Keratinocyte (primary cell): Measurements from ENCODE around the gene TIPRL. TPM values are rescaled to one million over a fixed set of nuclear protein-coding genes. Genes with fewer than 3 reads are reported as not detected.
A peak's percentile ranks its signal among the peaks of the same experiment; 100 is the strongest.

Source experiments
- DNase-seq: peaks from one replicate; pipeline ENCODE4 v3.0.0-alpha.2; 2011; ENCODE audit warnings: low read depth, missing footprints, low spot score
- FAIRE-seq: peaks from 2 replicates; lab custom pipeline; 2011; peaks lifted over from hg19 to GRCh38; lab: Jason Lieb, UNC
- H2AFZ ChIP-seq: 2 replicates; pipeline ENCODE4 v1.6.0; 2012; ENCODE audit warnings: low read length, control low read depth, inconsistent platforms; ENCODE audit not compliant: control insufficient read depth
- H3K27ac ChIP-seq: 2 replicates; pipeline ENCODE4 v1.5.1; 2011; ENCODE audit warnings: low read length; ENCODE audit not compliant: control insufficient read depth, insufficient read depth
- H3K27me3 ChIP-seq: 3 replicates; pipeline ENCODE4 v1.6.0; 2011; ENCODE audit warnings: low read length; ENCODE audit not compliant: control insufficient read depth, insufficient read depth; ENCODE audit errors: extremely low read depth
- H3K36me3 ChIP-seq, 2 experiments: 2 replicates in 1 of 2; 3 replicates in 1 of 2; pipeline ENCODE4 v1.5.1; 2011; ENCODE audit warnings: low read length in 2 of 2, mild to moderate bottlenecking in 1 of 2; ENCODE audit not compliant: control insufficient read depth in 2 of 2, insufficient read depth in 2 of 2; ENCODE audit errors: extremely low read depth in 1 of 2
- H3K4me1 ChIP-seq: 3 replicates; pipeline ENCODE4 v1.5.1; 2011; ENCODE audit warnings: low read length; ENCODE audit not compliant: control insufficient read depth, insufficient read depth; ENCODE audit errors: extremely low read depth
- H3K4me2 ChIP-seq: 3 replicates; pipeline ENCODE4 v1.6.0; 2011; ENCODE audit warnings: low read depth, low read length; ENCODE audit not compliant: control insufficient read depth, insufficient read depth; ENCODE audit errors: extremely low read depth
- H3K4me3 ChIP-seq, 3 experiments: fragments of 200-600 bp in 1 of 3; sonication (generic) in 1 of 3; 2 replicates in 2 of 3; 3 replicates in 1 of 3; pipeline ENCODE4 v1.5.1; 2011 to 2016; ENCODE audit warnings: low read length in 3 of 3, mild to moderate bottlenecking in 3 of 3, control low read depth in 2 of 3, inconsistent platforms in 1 of 3, low read depth in 1 of 3, mixed read lengths in 1 of 3, mixed run types in 1 of 3, moderate library complexity in 1 of 3; ENCODE audit not compliant: control insufficient read depth in 2 of 3, insufficient read depth in 2 of 3; ENCODE audit errors: extremely low read depth in 1 of 3
- H3K79me2 ChIP-seq: 2 replicates; pipeline ENCODE4 v1.6.0; 2012; ENCODE audit warnings: low read length; ENCODE audit not compliant: control insufficient read depth, insufficient read depth
- H3K9ac ChIP-seq: 3 replicates; pipeline ENCODE4 v1.6.0; 2011; ENCODE audit warnings: low read length; ENCODE audit not compliant: control insufficient read depth, insufficient read depth; ENCODE audit errors: extremely low read depth
- H3K9me1 ChIP-seq: 3 replicates; pipeline ENCODE4 v1.6.0; 2011; ENCODE audit warnings: low read length; ENCODE audit not compliant: control insufficient read depth, insufficient read depth; ENCODE audit errors: extremely low read depth
- H3K9me3 ChIP-seq: 2 replicates; pipeline ENCODE4 v1.5.1; 2012; ENCODE audit warnings: low read depth, low read length; ENCODE audit not compliant: control insufficient read depth
- H4K20me1 ChIP-seq: 3 replicates; pipeline ENCODE4 v1.6.0; 2011; ENCODE audit warnings: low read length; ENCODE audit not compliant: control insufficient read depth, insufficient read depth; ENCODE audit errors: extremely low read depth
- EZH2 ChIP-seq: IDR thresholded peaks from one replicate; pipeline ENCODE4 v1.6.1; 2012; ENCODE audit warnings: inconsistent platforms, mild to moderate bottlenecking, low read length, moderate library complexity
- dilution Hi-C: fragments of 300-500 bp; cut with MboI; formaldehyde crosslinking; loops from one replicate; pipeline ENCODE4 v1.7.0; 2020; ENCODE audit warnings: low sequenced_read_pairs; ENCODE audit not compliant: extremely low pct_ligation_motif_present
- polyA plus RNA-seq, 5 experiments: library from polyadenylated mRNA; depleted of rRNA in 3 of 5; stranded (reverse) in 3 of 5; stranded (forward) in 1 of 5; unstranded in 1 of 5; fragments of >200 nt; gene quantifications; 1 replicate in 1 of 5; 2 replicates in 3 of 5; 3 replicates in 1 of 5; pipeline versions ENCODE4 v1.2.1 to v1.2.3, GENCODE V29; 2011 to 2012; ENCODE audit warnings: missing spikeins in 2 of 5, low read depth in 1 of 5, low replicate concordance in 1 of 5
- TF ChIP-seq, protein P1 (sequence below), 3 experiments: IDR thresholded peaks in 1 of 3; conservative IDR thresholded peaks in 1 of 3; optimal IDR thresholded peaks in 1 of 3; 2 replicates in 2 of 3; 3 replicates in 1 of 3; pipeline versions ENCODE3 to v1.5.1; 2011; ENCODE audit warnings: low read length in 3 of 3, mild to moderate bottlenecking in 3 of 3, moderate library complexity in 2 of 3, control low read depth in 1 of 3, inconsistent platforms in 1 of 3; ENCODE audit not compliant: insufficient read depth in 2 of 3; ENCODE audit errors: extremely low read depth in 1 of 3

Gene TIPRL
- polyA plus RNA-seq, 1 donor (not counting 4 experiments of a cell fraction or from before 2014, with no cell fraction given): 62.5 TPM

DNA sequence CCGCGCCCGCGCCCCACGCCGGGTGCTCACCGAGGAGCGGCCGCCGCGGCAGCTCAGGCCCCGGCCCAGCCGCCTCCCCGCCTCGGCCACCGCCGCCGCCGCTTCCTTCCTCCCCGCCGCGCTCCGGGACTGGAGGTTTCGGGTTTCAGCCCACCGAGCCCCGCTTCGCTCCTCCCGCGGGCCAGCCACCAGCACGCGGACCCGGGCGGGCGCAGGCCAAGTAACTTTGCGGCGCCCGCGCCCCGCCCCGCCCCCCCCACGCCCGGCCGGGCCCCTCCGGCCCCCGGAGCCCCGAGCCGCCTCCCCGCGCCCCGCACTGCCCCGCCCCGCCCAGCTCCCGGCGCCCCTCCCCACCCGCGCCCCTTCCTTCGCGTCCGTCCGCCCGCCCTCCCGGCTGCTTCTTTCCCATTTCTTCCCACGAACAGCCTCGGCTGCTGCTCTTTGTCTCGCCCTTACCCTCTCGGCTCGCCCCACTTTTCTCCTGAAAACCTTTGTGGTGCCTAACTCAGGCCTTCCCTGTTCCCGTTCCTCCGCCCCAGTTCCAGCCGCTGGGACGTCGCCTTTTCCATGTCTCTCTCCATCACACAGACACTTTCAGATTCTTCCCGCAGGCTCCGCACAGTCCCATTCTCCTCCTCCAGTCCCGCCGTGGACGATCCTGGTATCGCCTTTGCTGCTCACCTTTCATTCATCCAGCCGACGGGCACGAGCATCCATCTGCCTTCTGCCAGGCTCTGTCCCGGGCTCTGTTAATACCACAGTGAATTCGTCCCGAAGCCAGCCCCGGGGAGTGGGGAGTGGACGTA is 41.9 kb upstream of the TIPRL start, which contains the start of gene GPR161:
GPR161 (minus strand) TSS at position 222 of the 806 bp plus-strand sequence. CDS start 32,080 bp downstream, outside the sequence.
- no peak for DNase-seq
- Histone ChIP-seq H3K4me1 (peaks cover 15% of the 10 kb centered on the region), H3K4me2 (peak within 1 kb of the TSS; percentile 99), H3K36me3 (no peaks in the 10 kb centered on the region), H3K9me1 (no peaks in the 10 kb centered on the region), H3K27ac (no peak within 1 kb of the TSS), H2AFZ (peak within 1 kb of the TSS; percentile 96), H3K9ac (peak within 1 kb of the TSS; percentile 67), H3K4me3 (peak within 1 kb of the TSS; percentile 57 to 85 (median 81)), H3K27me3 (no peaks in the 10 kb centered on the region), H3K9me3 (no peaks in the 10 kb centered on the region), H3K79me2 (no peaks in the 10 kb centered on the region), H4K20me1 (no peaks in the 10 kb centered on the region)
- no peak for FAIRE-seq
- dilution Hi-C loops: no loop called here
- no peak for TF ChIP-seq EZH2
- TF ChIP-seq, protein P1, sequence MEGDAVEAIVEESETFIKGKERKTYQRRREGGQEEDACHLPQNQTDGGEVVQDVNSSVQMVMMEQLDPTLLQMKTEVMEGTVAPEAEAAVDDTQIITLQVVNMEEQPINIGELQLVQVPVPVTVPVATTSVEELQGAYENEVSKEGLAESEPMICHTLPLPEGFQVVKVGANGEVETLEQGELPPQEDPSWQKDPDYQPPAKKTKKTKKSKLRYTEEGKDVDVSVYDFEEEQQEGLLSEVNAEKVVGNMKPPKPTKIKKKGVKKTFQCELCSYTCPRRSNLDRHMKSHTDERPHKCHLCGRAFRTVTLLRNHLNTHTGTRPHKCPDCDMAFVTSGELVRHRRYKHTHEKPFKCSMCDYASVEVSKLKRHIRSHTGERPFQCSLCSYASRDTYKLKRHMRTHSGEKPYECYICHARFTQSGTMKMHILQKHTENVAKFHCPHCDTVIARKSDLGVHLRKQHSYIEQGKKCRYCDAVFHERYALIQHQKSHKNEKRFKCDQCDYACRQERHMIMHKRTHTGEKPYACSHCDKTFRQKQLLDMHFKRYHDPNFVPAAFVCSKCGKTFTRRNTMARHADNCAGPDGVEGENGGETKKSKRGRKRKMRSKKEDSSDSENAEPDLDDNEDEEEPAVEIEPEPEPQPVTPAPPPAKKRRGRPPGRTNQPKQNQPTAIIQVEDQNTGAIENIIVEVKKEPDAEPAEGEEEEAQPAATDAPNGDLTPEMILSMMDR (optimal IDR thresholded peaks at IDR 0.05 in 1 of 3, IDR thresholded peaks at IDR 0.05 in 1 of 3, conservative IDR thresholded peaks at IDR 0.05 in 1 of 3; ENCODE audit: extremely low read depth in 1 of 3, insufficient read depth in 2 of 3, low read length in 3 of 3): no peak

DNA sequence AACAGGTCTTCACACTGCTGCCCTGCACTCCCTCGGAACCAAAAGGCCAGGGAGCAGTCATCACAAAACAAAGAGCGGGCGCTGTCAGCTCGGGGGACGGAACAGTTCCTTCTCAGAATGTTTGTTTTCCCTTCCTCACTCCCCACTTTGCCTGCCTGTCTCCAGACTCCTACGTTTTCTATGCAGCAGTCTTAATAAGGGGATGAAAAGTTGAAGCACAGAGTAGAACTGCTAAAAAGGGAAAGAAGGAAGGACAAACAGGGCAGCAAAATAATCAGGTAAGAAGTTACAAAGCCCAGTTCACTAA is 41.3 kb upstream of the TIPRL start:
- H3K4me1 ChIP-seq: peaks cover 15% of the 10 kb centered on the region
- no peaks in the 10 kb centered on the region for H4K20me1 ChIP-seq
- no peaks in the 10 kb centered on the region for H3K36me3 ChIP-seq
- H3K9ac ChIP-seq: peak overlapping the region; percentile 67
- peak overlapping the region; percentile 57 to 72 (median 69) for H3K4me3 ChIP-seq
- dilution Hi-C loops: no loop called here
- no peak overlapping the region for H3K27ac ChIP-seq
- peak overlapping the region; percentile 96 for H2AFZ ChIP-seq
- TF ChIP-seq, protein P1 (optimal IDR thresholded peaks at IDR 0.05 in 1 of 3, IDR thresholded peaks at IDR 0.05 in 1 of 3, conservative IDR thresholded peaks at IDR 0.05 in 1 of 3; ENCODE audit: extremely low read depth in 1 of 3, insufficient read depth in 2 of 3, low read length in 3 of 3): no peak
- no peak for TF ChIP-seq EZH2
- no peaks in the 10 kb centered on the region for H3K27me3 ChIP-seq
- DNase-seq: no peak
- peak overlapping the region; percentile 92 for H3K4me2 ChIP-seq
- no peaks in the 10 kb centered on the region for H3K9me1 ChIP-seq
- no peaks in the 10 kb centered on the region for H3K79me2 ChIP-seq
- FAIRE-seq: no peak
- no peaks in the 10 kb centered on the region for H3K9me3 ChIP-seq
